Bronchial epithelial cell (primary cell): Measurements from ENCODE around the gene DDIAS. TPM values are rescaled to one million over a fixed set of nuclear protein-coding genes. Genes with fewer than 3 reads are reported as not detected.
A peak's percentile ranks its signal among the peaks of the same experiment; 100 is the strongest.

Experiments used
- DNase-seq: peaks from one replicate; pipeline ENCODE4 v3.0.0-alpha.2; 2010; ENCODE audit warnings: low read depth
- FAIRE-seq: peaks from 2 replicates; lab custom pipeline; 2011; peaks lifted over from hg19 to GRCh38; lab: Jason Lieb, UNC
- H3K27me3 ChIP-seq: 2 replicates; pipeline ENCODE4 v1.5.1; 2011; ENCODE audit warnings: low read length; ENCODE audit not compliant: control insufficient read depth, insufficient read depth
- H3K36me3 ChIP-seq: 2 replicates; pipeline ENCODE4 v1.5.1; 2011; ENCODE audit warnings: low read length; ENCODE audit not compliant: control insufficient read depth, insufficient read depth
- H3K4me3 ChIP-seq: 2 replicates; pipeline ENCODE4 v1.5.1; 2011; ENCODE audit warnings: mild to moderate bottlenecking, low read depth, low read length, control low read depth
- total RNA-seq: library from RNA; depleted of rRNA; stranded (reverse); fragments of >200 nt; gene quantifications from 2 replicates; pipeline ENCODE4 v1.2.1, GENCODE V29; 2014
- TF ChIP-seq, protein P1 (sequence below): IDR thresholded peaks from 2 replicates; pipeline ENCODE4 v1.5.1; 2011; ENCODE audit warnings: mild to moderate bottlenecking, moderate library complexity, low read length, control low read depth, inconsistent platforms; ENCODE audit not compliant: insufficient read depth, severe bottlenecking

DDIAS gene
- total RNA-seq, 1 donor from 2014 or later, result under 0.01 TPM

DNA sequence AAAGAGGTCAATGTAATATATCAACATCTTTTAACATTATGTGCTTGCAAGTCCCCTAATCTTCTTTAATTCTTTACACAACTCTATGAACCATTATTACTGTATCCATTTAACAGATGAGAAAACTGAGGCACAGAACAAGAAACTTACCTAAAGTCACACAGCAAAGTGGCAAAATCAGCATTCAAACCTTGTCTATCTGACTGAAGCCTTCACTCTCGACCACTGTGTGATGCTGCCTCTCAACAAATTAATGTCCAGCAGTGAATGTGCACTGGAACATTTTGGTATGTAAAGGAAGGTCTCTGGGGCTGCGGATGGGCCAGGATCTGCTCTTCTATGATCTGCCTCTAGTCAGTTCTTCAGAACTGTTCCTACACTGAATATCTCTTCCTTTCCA is 43.4 kb upstream of the DDIAS start:
- H3K36me3 ChIP-seq, result no peaks in the 10 kb centered on the region
- no peaks in the 10 kb centered on the region for H3K27me3 ChIP-seq
- FAIRE-seq (no peak), DNase-seq (no peak)
- no peak overlapping the region for H3K4me3 ChIP-seq
- TF ChIP-seq, protein P1, sequence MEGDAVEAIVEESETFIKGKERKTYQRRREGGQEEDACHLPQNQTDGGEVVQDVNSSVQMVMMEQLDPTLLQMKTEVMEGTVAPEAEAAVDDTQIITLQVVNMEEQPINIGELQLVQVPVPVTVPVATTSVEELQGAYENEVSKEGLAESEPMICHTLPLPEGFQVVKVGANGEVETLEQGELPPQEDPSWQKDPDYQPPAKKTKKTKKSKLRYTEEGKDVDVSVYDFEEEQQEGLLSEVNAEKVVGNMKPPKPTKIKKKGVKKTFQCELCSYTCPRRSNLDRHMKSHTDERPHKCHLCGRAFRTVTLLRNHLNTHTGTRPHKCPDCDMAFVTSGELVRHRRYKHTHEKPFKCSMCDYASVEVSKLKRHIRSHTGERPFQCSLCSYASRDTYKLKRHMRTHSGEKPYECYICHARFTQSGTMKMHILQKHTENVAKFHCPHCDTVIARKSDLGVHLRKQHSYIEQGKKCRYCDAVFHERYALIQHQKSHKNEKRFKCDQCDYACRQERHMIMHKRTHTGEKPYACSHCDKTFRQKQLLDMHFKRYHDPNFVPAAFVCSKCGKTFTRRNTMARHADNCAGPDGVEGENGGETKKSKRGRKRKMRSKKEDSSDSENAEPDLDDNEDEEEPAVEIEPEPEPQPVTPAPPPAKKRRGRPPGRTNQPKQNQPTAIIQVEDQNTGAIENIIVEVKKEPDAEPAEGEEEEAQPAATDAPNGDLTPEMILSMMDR, result no peak

DNA sequence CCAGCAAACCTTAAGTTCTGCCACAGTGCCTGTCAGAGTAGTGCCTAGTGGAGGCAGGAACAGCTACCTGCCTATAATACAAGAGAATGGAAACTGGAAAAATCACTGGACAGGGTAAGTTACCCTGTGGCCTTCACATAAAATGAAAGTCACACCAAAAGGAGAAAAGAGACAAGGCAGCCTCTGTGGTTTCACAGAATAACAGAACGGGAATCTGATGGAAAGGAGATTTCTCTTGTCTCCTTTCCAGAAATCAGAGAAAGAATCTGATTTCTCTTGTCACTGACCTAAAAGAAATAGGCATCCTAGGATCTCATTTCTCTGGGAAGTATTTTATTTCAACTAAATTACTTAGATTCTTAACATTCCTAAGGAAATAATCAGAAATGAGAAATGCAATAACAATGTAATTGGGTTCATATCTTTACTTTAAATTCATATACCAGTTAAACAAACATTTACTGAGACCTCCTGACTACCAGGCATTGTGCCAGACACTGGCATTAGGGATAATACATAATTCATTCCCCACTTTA is 42.9 kb upstream of the DDIAS start:
- FAIRE-seq (no peak), DNase-seq (peak; percentile 48)
- TF ChIP-seq, protein P1, result no peak
- Histone ChIP-seq H3K4me3 (no peak overlapping the region), H3K36me3 (no peaks in the 10 kb centered on the region), H3K27me3 (no peaks in the 10 kb centered on the region)

DNA sequence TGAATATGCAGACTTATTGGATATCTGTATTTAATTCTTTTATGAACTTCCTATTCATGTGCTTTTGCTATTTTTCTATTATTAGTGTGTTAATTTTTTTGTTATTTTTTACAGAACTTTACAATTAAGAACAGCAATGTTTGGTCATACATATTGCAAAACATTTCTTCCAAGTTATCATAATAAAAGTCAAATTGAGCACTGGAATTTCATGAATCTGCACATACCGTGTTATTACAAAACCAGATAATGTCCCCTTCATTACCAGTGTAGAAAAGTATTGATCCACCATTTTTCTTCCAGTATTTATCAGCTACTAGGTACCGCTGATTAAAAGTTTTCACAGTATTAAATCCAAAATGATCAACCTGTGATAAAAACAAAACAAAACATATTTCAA is 41.8 kb upstream of the DDIAS start:
- DNase-seq, result no peak
- Histone ChIP-seq H3K36me3 (no peaks in the 10 kb centered on the region), H3K27me3 (no peaks in the 10 kb centered on the region), H3K4me3 (no peak overlapping the region)
- FAIRE-seq, result no peak
- TF ChIP-seq, protein P1, result no peak

DNA sequence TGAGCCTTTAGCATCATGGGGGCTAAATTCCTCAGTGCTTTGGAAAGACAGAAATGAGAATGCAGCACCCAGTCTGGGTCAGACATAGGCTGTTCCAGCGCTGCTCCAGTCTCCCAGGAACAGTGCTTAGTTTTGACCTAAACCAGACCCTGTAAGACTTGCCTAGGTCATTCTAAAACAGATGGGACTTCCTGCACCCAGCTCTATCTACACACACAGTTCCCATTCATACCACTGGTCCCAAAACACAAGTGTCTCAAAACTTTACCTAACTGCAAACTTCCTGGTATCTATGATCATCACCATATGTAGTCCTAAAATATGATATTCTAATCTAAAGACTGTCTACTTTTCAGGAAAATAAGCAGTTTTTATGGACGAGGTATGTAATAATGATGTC is 39.2 kb upstream of the DDIAS start:
- no peaks in the 10 kb centered on the region for H3K27me3 ChIP-seq
- FAIRE-seq (no peak), DNase-seq (no peak)
- H3K4me3 ChIP-seq, result no peak overlapping the region
- no peaks in the 10 kb centered on the region for H3K36me3 ChIP-seq
- TF ChIP-seq, protein P1, result no peak

DNA sequence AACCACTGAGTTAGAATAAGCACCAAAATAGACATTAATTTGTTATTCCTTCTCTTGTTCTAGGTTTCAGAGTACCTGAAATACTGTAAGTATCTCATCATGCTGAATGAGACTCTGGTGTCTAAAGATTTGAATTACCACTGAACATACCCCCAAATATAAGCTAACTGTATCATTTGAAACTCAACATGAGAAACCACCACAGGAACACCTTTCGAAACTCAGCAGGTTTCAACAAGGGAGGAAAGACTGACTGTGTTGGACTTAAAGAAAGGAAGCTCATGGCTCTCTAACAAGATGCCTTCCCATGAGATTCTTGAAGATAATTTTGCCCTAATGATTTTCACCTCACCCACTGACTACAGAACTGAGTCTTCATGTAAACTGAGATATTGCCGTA is 38.3 kb upstream of the DDIAS start:
- DNase-seq (no peak), FAIRE-seq (no peak)
- no peaks in the 10 kb centered on the region for H3K27me3 ChIP-seq
- no peaks in the 10 kb centered on the region for H3K36me3 ChIP-seq
- TF ChIP-seq, protein P1, result no peak
- no peak overlapping the region for H3K4me3 ChIP-seq

DNA sequence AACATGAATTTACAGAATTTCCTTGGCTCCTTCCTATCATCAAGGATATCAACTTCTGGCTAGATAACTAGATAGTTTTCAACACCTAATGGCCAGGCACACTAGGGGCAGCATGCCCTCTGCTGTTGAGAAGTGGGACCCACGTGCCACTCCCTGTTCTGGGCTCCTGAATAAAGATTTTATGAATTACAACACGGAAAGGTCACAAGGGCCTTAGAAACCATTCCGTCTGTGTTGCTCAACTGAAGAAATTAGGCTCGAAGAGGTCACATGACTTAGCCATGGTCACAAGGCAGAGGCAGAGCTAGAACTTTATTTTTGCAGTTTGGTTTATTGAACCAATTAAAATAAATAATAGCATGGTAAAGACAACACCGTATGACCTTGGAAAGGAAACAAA is 37.3 kb upstream of the DDIAS start:
- TF ChIP-seq, protein P1, result peak; percentile 72
- no peaks in the 10 kb centered on the region for H3K36me3 ChIP-seq
- DNase-seq (peak; percentile 52), FAIRE-seq (no peak)
- no peak overlapping the region for H3K4me3 ChIP-seq
- H3K27me3 ChIP-seq, result no peaks in the 10 kb centered on the region
